ENCODE measurements around the gene SYT9. TPM values are rescaled to one million over a fixed set of nuclear protein-coding genes. Genes with fewer than 3 reads are reported as not detected.

SYT9 gene
- total and polyA plus RNA-seq, 3 donors from 2014 or later, result 2.7 to 4.1 (median 3.1) TPM

GRCh38 chr11:7471071-7471470 is 219.4 kb downstream of the SYT9 start:
- Histone ChIP-seq H3K4me3 (no peak overlapping the region), H3K4me1 (no peaks in the 10 kb centered on the region), H3K27ac (no peak overlapping the region), H3K9me3 (no peaks in the 10 kb centered on the region), H3K27me3 (no peaks in the 10 kb centered on the region), H3K36me3 (ENCODE audit: low read depth, missing control alignments) (no peaks in the 10 kb centered on the region)
- DNase-seq, result no peak
- 93% methylated on average over 7 of the region's 7 CpGs for WGBS, 2 donors
- TF ChIP-seq POLR2A (IDR thresholded peaks at IDR 0.05) (no peak), CTCF (IDR thresholded peaks at IDR 0.05) (no peak)
- intact Hi-C loops (cut with DNase I; ENCODE audit: low total_unique reads), result no loop called here

- no peak overlapping the region for H3K27ac ChIP-seq
- TF ChIP-seq CTCF (IDR thresholded peaks at IDR 0.05) (no peak), POLR2A (IDR thresholded peaks at IDR 0.05) (no peak)
- H3K4me3 ChIP-seq, result no peak overlapping the region
- intact Hi-C loops (cut with DNase I; ENCODE audit: low total_unique reads), result no loop called here
- no peaks in the 10 kb centered on the region for H3K27me3 ChIP-seq
- 100% methylated on average over 1 of the region's 1 CpG for WGBS, 2 donors
- no peaks in the 10 kb centered on the region for H3K36me3 ChIP-seq (ENCODE audit: low read depth, missing control alignments)
- H3K4me1 ChIP-seq, result no peaks in the 10 kb centered on the region
- no peak for DNase-seq
- no peaks in the 10 kb centered on the region for H3K9me3 ChIP-seq
Measured at GRCh38 chr11:7473717-7474116, 222.0 kb downstream of the SYT9 start.

GRCh38 chr11:7480113-7480512 is 228.4 kb downstream of the SYT9 start:
- H3K4me1 ChIP-seq, result peaks cover 3% of the 10 kb centered on the region
- H3K4me3 ChIP-seq, result no peak overlapping the region
- 65 to 66% methylated on average over 2 of the region's 2 CpGs for WGBS, 2 donors
- no peaks in the 10 kb centered on the region for H3K27me3 ChIP-seq
- H3K27ac ChIP-seq, result no peak overlapping the region
- no peak for DNase-seq
- intact Hi-C loops (cut with DNase I; ENCODE audit: low total_unique reads), result no loop called here
- H3K36me3 ChIP-seq (ENCODE audit: low read depth, missing control alignments), result no peaks in the 10 kb centered on the region
- TF ChIP-seq CTCF (IDR thresholded peaks at IDR 0.05) (no peak), POLR2A (IDR thresholded peaks at IDR 0.05) (no peak)
- H3K9me3 ChIP-seq, result no peaks in the 10 kb centered on the region

- DNase-seq, result no peak
- Histone ChIP-seq H3K9me3 (no peaks in the 10 kb centered on the region), H3K27me3 (no peaks in the 10 kb centered on the region), H3K4me1 (peaks cover 3% of the 10 kb centered on the region), H3K4me3 (no peak overlapping the region), H3K36me3 (ENCODE audit: low read depth, missing control alignments) (no peaks in the 10 kb centered on the region), H3K27ac (no peak overlapping the region)
- intact Hi-C loops (cut with DNase I; ENCODE audit: low total_unique reads), result no loop called here
- WGBS, 2 donors, result 69 to 84% methylated on average over 3 of the region's 3 CpGs
- TF ChIP-seq POLR2A (IDR thresholded peaks at IDR 0.05), result no peak
- TF ChIP-seq CTCF (IDR thresholded peaks at IDR 0.05), result no peak
Measured at GRCh38 chr11:7484131-7484530, 232.4 kb downstream of the SYT9 start.

- TF ChIP-seq POLR2A (IDR thresholded peaks at IDR 0.05), result no peak
- H3K36me3 ChIP-seq (ENCODE audit: low read depth, missing control alignments), result no peaks in the 10 kb centered on the region
- peak overlapping the region in 1 of 2 donors; percentile 3 for H3K27ac ChIP-seq
- DNase-seq, result no peak
- H3K4me3 ChIP-seq, result no peak overlapping the region
- 54 to 68% methylated on average over 3 of the region's 3 CpGs for WGBS, 2 donors
- H3K4me1 ChIP-seq, result peaks cover 3% of the 10 kb centered on the region
- intact Hi-C loops (cut with DNase I; ENCODE audit: low total_unique reads), result no loop called here
- no peaks in the 10 kb centered on the region for H3K9me3 ChIP-seq
- no peaks in the 10 kb centered on the region for H3K27me3 ChIP-seq
Measured at GRCh38 chr11:7484645-7485044, 232.9 kb downstream of the SYT9 start.
